ENCODE measurements around the gene UQCC5.
"Not testable (repeated sequence)": the region's sequence is repeated elsewhere in the genome, so short reads cannot be mapped to it uniquely, and the experiment has no call there.

UQCC5 gene

DNA sequence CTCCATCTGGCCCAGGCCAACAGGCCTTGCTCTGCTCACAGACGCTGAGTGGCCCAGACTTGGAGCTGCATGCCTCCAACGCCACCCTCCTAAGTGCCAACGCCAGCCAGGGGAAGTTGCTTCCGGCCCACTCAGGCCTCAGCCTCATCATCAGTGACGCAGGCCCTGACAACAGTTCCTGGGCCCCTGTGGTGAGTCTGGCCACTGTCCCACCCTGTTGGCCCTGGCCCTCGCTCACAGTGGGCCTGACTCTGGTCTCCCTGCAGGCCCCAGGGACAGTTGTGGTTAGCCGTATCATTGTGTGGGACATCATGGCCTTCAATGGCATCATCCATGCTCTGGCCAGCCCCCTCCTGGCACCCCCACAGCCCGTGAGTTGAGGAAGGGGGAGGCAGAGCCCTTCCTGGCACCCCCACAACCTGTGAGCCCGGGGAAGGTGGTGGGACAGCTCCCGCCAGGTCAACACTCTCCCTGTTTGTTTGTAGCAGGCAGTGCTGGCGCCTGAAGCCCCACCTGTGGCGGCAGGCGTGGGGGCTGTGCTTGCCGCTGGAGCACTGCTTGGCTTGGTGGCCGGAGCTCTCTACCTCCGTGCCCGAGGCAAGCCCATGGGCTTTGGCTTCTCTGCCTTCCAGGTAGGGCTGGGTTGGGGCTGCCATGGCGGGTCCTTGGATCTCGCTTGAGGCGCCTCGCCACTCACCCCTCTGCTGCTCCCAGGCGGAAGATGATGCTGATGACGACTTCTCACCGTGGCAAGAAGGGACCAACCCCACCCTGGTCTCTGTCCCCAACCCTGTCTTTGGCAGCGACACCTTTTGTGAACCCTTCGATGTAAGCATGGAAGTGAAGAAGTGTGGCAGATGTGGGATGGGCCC lies 12.8 kb upstream of the UQCC5 start:
- DNase-seq: no peak

GRCh38 chr3:52524258-52524751 lies 12.1 kb upstream of the UQCC5 start:
- DNase-seq: no peak

DNA sequence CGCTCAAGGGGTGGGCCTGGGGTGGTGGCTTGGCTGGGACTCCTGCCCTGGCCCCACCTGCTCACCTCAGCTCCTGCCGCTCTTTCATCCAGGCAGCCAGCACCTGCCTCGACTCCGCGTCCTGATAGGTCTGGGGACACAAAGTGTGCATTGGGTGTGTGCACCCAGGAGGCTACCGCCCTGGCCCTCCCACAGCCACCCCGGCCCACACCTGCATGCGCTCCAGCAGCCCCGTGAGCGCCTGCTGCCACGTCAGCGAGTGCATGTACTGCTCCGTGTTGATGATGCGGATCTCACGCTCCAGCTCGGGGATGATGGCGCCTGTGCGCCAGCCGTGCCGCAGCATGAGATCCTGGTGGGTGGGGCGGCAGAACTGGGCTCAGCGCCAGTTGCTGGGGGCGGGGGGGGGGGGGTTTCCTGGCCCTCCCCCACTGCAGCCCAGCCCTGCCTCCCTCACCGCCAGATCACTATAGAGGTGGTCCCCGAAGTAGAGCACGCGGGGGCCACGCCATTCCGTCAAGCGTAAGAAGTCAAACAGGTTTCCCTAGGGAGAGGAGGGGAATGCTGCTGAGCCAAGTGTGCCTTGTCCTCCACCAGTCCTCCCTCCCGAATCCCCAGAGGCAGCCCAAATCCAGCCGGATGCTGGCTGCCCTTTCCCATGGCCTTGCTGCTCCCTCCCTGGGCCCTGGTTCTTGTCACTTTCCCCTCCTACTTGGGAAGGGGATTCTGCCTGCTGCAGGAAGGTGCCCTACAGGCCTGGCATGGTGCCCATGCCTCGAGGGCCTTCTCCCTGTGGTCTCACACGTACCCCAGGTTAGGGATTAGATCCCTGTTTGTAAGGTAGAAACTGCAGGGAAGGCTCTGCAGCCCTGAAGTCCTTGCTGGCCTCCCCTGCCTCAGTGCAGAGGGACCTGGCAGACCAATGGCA lies 11.4 kb upstream of the UQCC5 start:
- DNase-seq: peak; percentile 26

DNA sequence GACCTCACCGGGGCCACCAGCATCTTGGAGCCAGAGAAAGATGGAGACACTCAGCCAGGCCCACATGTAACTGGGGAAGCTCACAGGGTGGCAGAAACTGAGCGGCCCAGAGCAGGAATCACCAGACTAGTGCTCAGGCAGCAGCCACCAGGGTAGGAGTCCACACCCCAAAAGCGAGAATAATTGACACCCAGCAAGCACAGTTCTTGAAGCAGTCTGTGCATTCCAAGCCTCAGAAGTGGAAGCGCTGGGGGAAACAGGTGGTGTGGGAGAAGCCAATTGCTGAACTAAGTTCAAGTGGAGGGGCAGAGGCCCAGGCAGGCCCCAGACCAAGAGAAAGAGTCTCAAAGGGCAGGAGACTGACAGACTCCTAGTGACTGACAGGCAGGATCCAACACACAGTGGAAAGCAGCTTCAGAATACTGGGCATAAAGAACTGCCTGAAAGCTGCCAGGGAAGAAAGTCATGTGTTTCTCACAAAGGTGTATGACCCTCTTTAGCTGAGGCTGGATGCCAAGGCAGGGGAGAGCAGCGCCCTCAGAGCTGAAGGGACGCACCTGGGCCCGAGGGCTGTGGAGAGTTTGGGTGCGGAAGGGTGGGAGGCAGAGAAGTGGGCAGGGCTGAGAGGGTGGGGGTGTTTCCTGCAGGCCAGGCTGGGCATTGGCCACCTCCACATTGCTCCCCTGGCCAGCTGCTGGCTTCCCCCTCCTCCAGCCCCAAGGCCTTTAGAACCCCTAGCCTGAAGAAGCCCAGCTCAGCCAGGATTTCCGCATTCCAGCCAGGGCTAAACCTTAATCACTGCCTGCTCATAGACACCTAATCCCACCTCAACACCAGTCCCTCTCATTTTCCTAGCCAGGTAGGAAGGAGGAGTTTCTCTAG lies 10.5 kb upstream of the UQCC5 start:
- DNase-seq: peak; percentile 16

- DNase-seq: not testable (repeated sequence)
Observed at GRCh38 chr3:52526671-52527038, 9.8 kb upstream of the UQCC5 start.

DNA sequence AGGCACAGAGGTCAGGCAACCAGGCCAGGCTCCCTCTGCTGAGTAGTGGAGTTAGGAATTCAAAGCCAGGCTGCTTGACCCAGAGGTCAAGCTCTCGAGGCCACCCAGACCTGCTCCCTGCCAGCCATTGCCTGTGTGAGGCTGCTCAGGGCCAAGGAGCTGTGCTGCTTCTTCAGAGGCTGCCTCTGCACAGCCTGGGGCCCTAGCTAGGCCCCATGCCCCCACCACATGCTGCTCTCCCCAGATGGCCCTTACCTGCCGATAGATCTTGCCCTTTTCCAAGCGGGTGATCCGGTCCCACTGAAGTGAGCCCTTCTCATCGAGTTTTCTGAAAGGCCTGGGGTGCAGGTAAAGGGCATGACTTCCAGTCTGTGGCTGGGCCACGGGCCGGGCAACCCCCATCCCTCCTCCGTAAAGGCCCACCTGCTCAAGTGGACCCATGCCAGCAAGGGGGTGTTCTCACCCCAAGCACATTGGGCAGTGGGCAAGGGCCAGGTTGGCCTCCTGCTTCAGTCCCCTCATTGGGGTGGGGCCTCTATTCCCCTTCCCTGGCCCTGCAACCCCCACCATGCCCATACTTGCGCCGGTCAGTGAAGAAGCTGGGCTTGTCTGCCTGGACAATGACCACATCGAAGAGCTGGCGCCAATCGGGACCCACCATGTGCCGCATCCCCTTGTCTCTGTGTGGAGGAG lies 9.2 kb upstream of the UQCC5 start:
- peak; percentile 19 for DNase-seq

DNA sequence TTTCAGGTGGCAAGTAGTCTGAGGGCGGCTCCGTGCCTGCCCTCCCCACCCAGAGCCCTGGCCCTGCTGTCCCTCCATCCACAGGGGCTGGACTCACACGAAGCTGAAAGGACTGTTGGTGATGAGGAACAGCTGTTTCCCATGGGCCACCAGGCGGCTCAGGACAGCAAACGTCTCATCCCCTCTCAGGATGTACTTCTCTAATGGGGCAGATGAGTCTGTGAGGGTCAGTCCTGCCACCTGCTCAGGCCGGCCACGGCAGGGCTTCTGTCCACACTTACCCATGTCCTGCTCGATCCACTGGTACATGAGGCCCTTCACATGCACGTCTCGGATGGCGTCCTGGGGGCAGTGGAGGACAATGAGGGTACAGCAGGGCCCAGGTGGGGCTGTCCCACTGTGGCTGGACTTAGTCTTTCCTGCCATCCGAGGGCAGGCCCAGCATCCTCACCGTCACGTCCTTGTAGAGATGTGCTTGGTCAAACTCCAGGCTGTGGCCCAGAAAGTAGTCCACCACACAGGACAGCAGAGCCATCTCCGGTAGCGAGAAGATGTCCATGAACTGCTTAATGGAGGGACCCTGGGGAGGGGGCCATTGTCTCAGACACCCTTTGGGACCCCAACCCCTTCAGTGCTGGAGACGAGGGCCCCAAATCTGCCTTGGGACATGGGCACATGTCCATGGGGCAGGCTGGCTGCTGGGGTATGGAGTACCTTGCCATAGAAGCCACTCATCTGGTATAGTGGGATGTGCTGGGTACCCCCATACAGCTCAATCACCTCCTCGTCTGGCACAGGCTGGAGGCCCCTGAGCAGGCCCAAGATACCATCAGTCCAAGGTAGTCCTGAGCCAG lies 8.4 kb upstream of the UQCC5 start:
- peak; percentile 24 for DNase-seq

DNA sequence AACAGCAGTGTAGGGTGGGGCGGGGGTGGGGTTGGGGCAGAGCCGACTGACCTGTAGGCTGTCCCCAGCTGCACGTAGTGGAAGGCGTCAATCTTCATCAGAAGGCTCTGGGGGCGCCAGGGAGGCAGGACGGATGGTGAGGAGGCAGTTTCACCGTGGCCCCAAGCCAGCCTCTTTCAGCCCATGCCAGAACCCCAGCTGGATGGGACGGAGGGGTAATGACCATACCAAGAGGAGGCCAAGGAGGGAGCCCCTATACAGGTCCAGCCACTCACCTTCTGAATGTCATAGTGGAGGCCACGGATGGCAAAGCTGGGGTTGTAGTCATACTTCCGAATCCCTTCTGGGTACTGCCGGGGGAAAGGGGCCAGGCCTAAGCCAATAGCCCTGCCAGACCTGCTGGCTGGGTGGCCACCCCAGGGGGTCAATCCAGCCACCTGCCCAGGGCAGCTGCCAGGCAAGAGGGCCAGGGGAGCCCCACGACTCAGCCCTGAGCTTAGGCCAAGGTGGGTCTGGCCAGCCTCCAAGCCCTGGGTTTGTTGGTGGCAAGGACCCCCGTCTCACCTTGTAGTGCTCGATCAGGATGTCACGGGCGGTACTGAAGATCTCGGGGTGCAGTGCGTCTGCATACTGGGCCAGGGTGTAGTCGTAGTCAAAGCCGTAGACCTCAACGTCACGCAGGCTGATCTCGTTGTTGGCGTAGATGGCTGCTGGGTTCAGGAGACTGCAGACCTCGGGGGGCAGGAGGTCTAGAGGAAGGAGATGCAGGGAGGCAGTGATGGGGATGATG lies 7.6 kb upstream of the UQCC5 start:
- peak; percentile 18 for DNase-seq

DNA sequence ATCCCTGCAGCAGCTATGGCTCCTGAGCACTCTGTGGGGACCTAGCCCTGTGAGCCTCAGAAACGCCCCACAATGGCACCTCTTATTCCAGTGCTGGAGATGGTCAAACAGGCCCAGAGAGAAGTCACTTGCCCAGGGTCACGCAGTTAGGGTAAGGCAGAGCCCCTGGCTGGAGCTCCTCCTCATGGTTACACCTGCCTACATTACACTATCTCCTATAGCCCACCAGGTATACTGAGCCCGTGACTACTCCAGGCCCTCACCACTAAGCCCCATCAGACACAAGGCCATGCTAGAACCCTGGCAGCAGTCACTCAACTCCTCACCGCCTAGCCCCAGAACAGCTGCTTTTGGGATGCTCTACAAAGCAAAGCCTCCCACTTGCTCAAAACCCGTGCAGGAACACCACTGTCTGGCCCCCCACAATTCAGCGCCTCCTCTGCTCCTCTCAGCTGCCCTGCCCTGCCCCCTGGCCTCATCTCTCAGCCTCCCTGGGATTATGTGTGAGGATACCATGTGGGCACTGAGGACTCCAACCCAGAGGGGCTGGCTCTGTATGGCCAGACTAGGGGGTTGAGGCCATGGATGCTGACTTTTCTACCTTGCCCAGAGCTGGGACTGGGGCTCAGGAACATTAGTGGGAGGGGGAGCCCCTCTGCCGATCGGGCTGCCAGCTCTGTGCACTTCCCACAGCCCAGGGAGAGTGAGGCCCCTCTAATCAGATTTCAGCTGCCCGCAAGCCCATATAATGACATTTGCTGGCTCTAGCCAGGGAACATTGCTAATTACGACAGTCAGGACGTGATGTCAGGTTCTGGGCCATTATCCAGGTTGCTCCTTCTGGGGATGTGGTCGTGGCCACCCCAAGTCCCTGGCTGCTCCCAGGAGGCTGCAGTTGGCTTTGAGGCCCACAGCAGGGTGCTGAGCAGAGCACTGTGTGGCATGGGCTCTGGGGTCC lies 6.8 kb upstream of the UQCC5 start:
- DNase-seq: peak; percentile 25

DNA sequence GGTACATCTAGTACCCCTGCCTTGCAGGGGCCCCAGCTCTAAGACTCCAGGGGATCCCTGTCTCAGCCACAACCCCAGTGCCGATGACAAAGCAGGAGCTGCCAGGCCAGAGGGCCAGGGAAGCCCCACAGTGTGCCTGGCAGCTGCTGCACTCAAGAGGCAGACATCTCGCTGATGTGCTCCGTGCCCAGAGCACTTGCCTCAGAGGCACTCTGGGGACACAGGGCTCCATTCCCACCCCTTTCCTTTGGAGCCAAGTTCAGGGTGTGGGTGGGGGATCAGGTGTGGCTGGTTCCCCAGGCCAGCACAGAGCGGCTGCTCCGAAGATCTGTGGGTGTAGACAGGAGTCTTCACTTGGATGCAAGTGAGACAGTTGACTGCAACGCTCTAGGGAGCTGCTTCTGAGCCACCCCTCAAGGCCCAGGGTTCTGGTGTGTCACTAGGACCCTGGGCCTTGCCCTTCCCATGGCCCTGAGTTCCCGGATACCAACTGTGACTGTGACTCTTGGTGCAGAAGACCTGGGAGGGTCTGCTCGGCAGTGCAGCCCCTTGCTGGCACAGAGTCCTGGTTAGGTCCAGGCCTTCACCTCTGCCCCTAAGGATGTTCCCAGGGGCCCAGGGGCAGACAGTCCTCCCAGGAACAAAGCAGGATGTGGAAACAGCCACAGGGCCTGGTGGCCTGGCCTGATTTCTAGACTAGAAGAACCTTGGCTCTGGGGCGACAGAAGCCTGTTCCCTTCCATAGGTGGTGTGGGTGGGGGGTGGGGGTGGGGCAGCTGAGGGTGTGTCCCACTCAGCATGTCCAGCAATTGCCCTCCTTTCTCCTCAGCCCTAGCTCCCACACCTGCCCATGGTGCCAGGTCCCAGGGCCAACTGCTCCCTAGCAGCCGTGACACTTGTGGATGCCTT lies 5.2 kb upstream of the UQCC5 start:
- peak; percentile 20 for DNase-seq

DNA sequence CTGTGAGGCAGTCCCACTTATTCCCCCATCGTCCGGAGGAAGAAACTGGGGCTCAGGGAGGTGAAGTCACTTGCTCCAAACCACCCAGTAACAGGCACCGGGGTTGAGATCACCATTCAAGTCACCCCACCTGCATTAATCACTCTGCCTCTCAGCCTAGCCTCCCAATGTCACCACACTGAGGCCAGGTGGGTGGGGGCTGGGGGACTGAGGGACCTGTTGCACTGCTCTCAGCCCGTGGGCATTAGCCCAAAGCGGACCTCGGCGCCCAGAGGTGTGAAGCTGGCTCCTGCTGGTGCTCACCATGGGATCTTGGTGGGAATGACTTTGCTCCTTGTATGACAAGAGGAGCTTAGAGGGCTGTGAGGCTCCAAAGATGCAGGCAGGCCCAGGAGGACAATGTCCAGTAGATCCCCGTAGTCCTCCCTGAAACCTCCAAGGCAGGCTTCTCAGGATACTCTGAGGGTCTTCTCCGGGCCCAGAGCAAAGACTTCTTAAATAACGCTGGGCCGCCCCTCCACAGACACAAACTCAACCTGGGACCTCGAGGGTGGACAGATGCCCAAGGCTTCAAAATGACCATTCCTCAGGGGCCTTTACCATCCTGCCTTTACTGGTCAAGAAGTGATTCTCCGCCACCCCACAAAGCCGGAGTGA lies 4.4 kb upstream of the UQCC5 start:
- DNase-seq: peak; percentile 21

DNA sequence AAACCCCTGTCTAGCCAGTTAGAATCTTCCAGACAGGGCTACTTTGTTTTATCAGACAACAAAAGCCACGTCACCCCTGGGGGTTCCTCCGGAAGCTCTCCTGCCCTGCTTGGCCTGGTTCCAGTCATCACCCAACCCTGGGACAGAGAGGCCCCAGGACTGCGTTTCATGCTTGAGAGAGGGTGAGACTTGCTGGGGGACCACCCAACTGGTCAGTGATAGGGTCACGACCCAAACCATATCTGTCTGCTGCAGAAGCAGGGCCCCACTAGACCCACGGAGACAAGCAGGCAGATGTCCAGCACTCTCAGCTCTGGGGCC lies 3.9 kb upstream of the UQCC5 start:
- peak; percentile 47 for DNase-seq

- DNase-seq: peak; percentile 53
Observed at GRCh38 chr3:52532838-52533622, 3.4 kb upstream of the UQCC5 start.

- peak; percentile 84 for DNase-seq
Observed at GRCh38 chr3:52533623-52534280, 2.7 kb upstream of the UQCC5 start, which contains the start of gene NT5DC2. TSS of gene NT5DC2 (minus strand) at chr3:52533857. CDS start at chr3:52533737, 120 bp downstream.

DNA sequence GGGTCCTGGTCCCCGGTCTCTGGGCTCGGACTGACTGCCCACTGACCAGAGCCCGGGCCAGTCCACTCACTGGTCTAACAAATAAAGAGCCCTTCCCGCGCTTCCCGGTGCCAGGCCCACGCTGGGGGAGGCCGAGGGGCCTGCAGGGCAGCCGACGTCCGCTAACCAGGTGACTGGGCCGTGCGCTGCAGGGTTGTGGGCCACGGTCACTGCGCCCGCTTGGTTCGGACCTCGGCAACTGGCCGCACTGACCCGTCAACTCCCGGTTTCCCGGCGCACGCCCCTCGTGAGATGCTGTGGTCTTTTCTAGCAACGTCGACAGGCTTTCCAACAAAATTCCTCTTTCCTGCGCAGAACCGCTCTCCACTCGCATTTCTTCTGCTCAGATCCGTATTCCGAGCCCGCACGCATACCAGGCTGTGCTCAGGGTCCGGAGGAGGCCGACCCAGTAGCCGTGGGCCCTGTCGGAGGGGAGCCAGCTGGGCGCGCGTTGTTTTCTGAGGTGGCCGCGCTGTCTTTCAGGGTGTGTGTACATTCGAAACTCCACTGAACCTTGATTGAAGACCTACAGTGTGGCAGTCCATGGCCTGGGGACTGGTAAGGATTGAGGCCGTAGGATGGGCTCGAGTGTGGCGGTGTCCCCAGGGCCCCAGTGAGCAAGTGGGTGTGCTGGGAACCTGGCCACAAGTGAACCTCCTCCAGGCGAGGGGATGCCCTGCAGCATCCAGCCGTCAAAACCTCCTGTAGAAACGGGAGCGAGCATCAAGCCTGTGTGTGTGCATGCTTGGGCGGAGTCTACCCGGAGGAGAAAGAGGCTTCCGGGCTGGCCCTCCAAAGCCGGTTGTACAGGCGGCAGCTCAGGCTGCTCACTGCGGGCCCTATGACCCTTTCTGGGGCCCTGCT lies 1.9 kb upstream of the UQCC5 start:
- DNase-seq: peak; percentile 47

All from femur (tissue), 1 donor.